ENCODE data around the gene NCCRP1.

DNA sequence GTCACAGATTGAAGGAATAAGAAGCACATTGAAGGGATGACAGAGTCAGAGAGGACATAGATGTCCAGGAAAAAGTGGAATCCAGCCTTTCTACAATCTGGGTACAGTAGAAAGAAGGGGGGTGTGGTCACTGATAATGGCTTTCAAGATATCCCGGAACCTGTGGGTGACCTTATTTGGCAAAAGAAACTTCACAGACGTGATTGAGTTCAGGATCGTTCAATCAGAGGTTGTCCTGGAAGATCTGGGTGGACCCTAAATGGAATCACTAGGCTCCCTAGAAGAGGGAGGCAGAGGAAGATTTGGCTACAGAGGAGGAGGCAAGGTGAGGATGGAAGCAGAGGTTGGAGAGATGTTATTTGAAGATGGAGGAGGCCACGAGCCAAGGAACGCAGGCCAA is 20.3 kb downstream of the NCCRP1 start:
- TF ChIP-seq, protein P1, sequence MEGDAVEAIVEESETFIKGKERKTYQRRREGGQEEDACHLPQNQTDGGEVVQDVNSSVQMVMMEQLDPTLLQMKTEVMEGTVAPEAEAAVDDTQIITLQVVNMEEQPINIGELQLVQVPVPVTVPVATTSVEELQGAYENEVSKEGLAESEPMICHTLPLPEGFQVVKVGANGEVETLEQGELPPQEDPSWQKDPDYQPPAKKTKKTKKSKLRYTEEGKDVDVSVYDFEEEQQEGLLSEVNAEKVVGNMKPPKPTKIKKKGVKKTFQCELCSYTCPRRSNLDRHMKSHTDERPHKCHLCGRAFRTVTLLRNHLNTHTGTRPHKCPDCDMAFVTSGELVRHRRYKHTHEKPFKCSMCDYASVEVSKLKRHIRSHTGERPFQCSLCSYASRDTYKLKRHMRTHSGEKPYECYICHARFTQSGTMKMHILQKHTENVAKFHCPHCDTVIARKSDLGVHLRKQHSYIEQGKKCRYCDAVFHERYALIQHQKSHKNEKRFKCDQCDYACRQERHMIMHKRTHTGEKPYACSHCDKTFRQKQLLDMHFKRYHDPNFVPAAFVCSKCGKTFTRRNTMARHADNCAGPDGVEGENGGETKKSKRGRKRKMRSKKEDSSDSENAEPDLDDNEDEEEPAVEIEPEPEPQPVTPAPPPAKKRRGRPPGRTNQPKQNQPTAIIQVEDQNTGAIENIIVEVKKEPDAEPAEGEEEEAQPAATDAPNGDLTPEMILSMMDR (IDR thresholded peaks at IDR 0.05) = no peak
- no peak for TF ChIP-seq ZFX (IDR thresholded peaks at IDR 0.05; ENCODE audit: borderline replicate concordance)

All from 22Rv1 (cell line).